HEK293T (cell line): ENCODE results near the gene E2F3.

Experiments used
- BHLHE40 ChIP-seq: fragments of 450-650 bp; IDR thresholded peaks from 2 replicates; pipeline ENCODE4 v1.6.1; 2016; ENCODE audit warnings: mild to moderate bottlenecking, moderate library complexity, borderline replicate concordance
- FOXA1 ChIP-seq: fragments of 450-650 bp; IDR thresholded peaks from 2 replicates; pipeline ENCODE4 v1.6.1; 2016; ENCODE audit warnings: mild to moderate bottlenecking
- FOXK2 ChIP-seq: fragments of 450-650 bp; IDR thresholded peaks from 2 replicates; pipeline ENCODE4 v1.6.1; 2016; ENCODE audit warnings: mild to moderate bottlenecking
- FOXM1 ChIP-seq: fragments of 450-650 bp; IDR thresholded peaks from 2 replicates; pipeline ENCODE4 v1.6.1; 2017; ENCODE audit warnings: mild to moderate bottlenecking, borderline replicate concordance
- HDGF ChIP-seq: fragments of 450-650 bp; IDR thresholded peaks from 2 replicates; pipeline ENCODE4 v1.6.1; 2017; ENCODE audit warnings: antibody characterized with exemption, borderline replicate concordance
- LEF1 ChIP-seq: fragments of 450-650 bp; IDR thresholded peaks from 2 replicates; pipeline ENCODE4 v1.6.1; 2017; ENCODE audit warnings: mild to moderate bottlenecking, borderline replicate concordance
- NFRKB ChIP-seq: fragments of 450-650 bp; IDR thresholded peaks from 2 replicates; pipeline ENCODE4 v1.6.1; 2016; ENCODE audit warnings: mild to moderate bottlenecking, moderate library complexity
- PKNOX1 ChIP-seq: fragments of 450-650 bp; IDR thresholded peaks from 2 replicates; pipeline ENCODE4 v1.6.1; 2016
- TARDBP ChIP-seq: fragments of 450-650 bp; IDR thresholded peaks from 2 replicates; pipeline ENCODE4 v1.6.1; 2016
- ZNF384 ChIP-seq: fragments of 450-650 bp; IDR thresholded peaks from 2 replicates; pipeline ENCODE4 v1.6.1; 2016

GRCh38 chr6:20492099-20492498 is 90.4 kb downstream of the E2F3 start:
- TF ChIP-seq LEF1: no peak
- TF ChIP-seq TARDBP: no peak
- no peak for TF ChIP-seq FOXM1
- no peak for TF ChIP-seq HDGF
- no peak for TF ChIP-seq NFRKB
- no peak for TF ChIP-seq FOXA1
- no peak for TF ChIP-seq FOXK2
- no peak for TF ChIP-seq PKNOX1
- no peak for TF ChIP-seq BHLHE40
- TF ChIP-seq ZNF384: no peak
